ENCODE measurements around the gene C6orf89.
"Not testable (repeated sequence)": the region's sequence is repeated elsewhere in the genome, so short reads cannot be mapped to it uniquely, and the experiment has no call there.

Gene C6orf89

GRCh38 chr6:36925809-36926208, 40.1 kb downstream of the C6orf89 start:
- no peak for DNase-seq

- DNase-seq: no peak
Measured at GRCh38 chr6:36926708-36927513, 41.2 kb downstream of the C6orf89 start.

GRCh38 chr6:36927691-36928546, 42.2 kb downstream of the C6orf89 start:
- no peak for DNase-seq

- DNase-seq: no peak
Measured at GRCh38 chr6:36928547-36928918, 42.8 kb downstream of the C6orf89 start.

- no peak for DNase-seq
Measured at GRCh38 chr6:36929152-36929551, 43.4 kb downstream of the C6orf89 start.

GRCh38 chr6:36929607-36930006, 43.9 kb downstream of the C6orf89 start:
- DNase-seq: no peak

- DNase-seq: no peak
Measured at GRCh38 chr6:36930483-36930882, 44.7 kb downstream of the C6orf89 start.

- no peak for DNase-seq
Measured at GRCh38 chr6:36933102-36933501, 47.4 kb downstream of the C6orf89 start.

GRCh38 chr6:36933519-36933918, 47.8 kb downstream of the C6orf89 start:
- DNase-seq: no peak

- DNase-seq: no peak
Measured at GRCh38 chr6:36934901-36935300, 49.1 kb downstream of the C6orf89 start.

- DNase-seq: no peak
Measured at GRCh38 chr6:36936824-36937223, 51.1 kb downstream of the C6orf89 start.

GRCh38 chr6:36937896-36938295, 52.1 kb downstream of the C6orf89 start:
- no peak for DNase-seq

GRCh38 chr6:36938536-36938935, 52.8 kb downstream of the C6orf89 start:
- no peak for DNase-seq

- not testable (repeated sequence) for DNase-seq
Measured at GRCh38 chr6:36939005-36939404, 53.3 kb downstream of the C6orf89 start.

GRCh38 chr6:36940027-36940426, 54.3 kb downstream of the C6orf89 start:
- no peak for DNase-seq

GRCh38 chr6:36941561-36941960, 55.8 kb downstream of the C6orf89 start:
- not testable (repeated sequence) for DNase-seq

GRCh38 chr6:36942329-36942728, 56.6 kb downstream of the C6orf89 start:
- not testable (repeated sequence) for DNase-seq

GRCh38 chr6:36944650-36945049, 58.9 kb downstream of the C6orf89 start:
- no peak for DNase-seq

- no peak for DNase-seq
Measured at GRCh38 chr6:36945301-36945700, 59.5 kb downstream of the C6orf89 start.

GRCh38 chr6:36946526-36946925, 60.8 kb downstream of the C6orf89 start:
- DNase-seq: no peak

- no peak for DNase-seq
Measured at GRCh38 chr6:36947570-36948351, 62.0 kb downstream of the C6orf89 start.

- DNase-seq: not testable (repeated sequence)
Measured at GRCh38 chr6:36949076-36949475, 63.3 kb downstream of the C6orf89 start.

GRCh38 chr6:36949636-36950035, 63.9 kb downstream of the C6orf89 start:
- DNase-seq: no peak

Measured in NCI-H748 treated with DMSO at 0.1 percent for 48 hours (cell line).